IPS-15b (cell line): ENCODE data around the gene RANBP3L.

Source experiments
- H3K27me3 ChIP-seq: one replicate; pipeline ENCODE4 v1.6.1; 2013; ENCODE audit warnings: low read length; ENCODE audit not compliant: control insufficient read depth, insufficient read depth
- H3K36me3 ChIP-seq: one replicate; pipeline ENCODE4 v1.6.1; 2013; ENCODE audit warnings: low read length; ENCODE audit not compliant: control insufficient read depth, insufficient read depth
- H3K4me1 ChIP-seq: one replicate; pipeline ENCODE4 v1.6.1; 2013; ENCODE audit warnings: mild to moderate bottlenecking, low read length; ENCODE audit not compliant: control insufficient read depth, insufficient read depth
- H3K4me3 ChIP-seq: one replicate; pipeline ENCODE4 v1.5.1; 2013; ENCODE audit warnings: low read depth, low read length
- H3K9ac ChIP-seq: one replicate; pipeline ENCODE4 v1.6.1; 2013; ENCODE audit warnings: low read depth, mild to moderate bottlenecking, low read length
- H3K9me3 ChIP-seq: one replicate; pipeline ENCODE4 v1.6.1; 2013; ENCODE audit warnings: mild to moderate bottlenecking, low read length; ENCODE audit not compliant: control insufficient read depth, insufficient read depth

RANBP3L gene

GRCh38 chr5:36252722-36253365, 48.9 kb downstream of the RANBP3L start:
- no peak overlapping the region for H3K4me3 ChIP-seq
- H3K36me3 ChIP-seq = no peaks in the 10 kb centered on the region
- no peaks in the 10 kb centered on the region for H3K4me1 ChIP-seq
- no peaks in the 10 kb centered on the region for H3K9me3 ChIP-seq
- no peak overlapping the region for H3K9ac ChIP-seq
- H3K27me3 ChIP-seq = no peaks in the 10 kb centered on the region

- Histone ChIP-seq H3K4me3 (no peak overlapping the region), H3K4me1 (no peaks in the 10 kb centered on the region), H3K9ac (no peak overlapping the region), H3K9me3 (no peaks in the 10 kb centered on the region), H3K27me3 (no peaks in the 10 kb centered on the region), H3K36me3 (no peaks in the 10 kb centered on the region)
These were observed 50.5 kb downstream of the RANBP3L start for GRCh38 chr5:36251218-36251617.

GRCh38 chr5:36250427-36250826, 51.3 kb downstream of the RANBP3L start:
- Histone ChIP-seq H3K4me1 (no peaks in the 10 kb centered on the region), H3K9ac (no peak overlapping the region), H3K9me3 (no peaks in the 10 kb centered on the region), H3K27me3 (no peaks in the 10 kb centered on the region), H3K4me3 (no peak overlapping the region), H3K36me3 (no peaks in the 10 kb centered on the region)

GRCh38 chr5:36246036-36246800, 55.5 kb downstream of the RANBP3L start:
- Histone ChIP-seq H3K9me3 (no peaks in the 10 kb centered on the region), H3K27me3 (peaks cover 13% of the 10 kb centered on the region), H3K4me1 (peaks cover 3% of the 10 kb centered on the region), H3K4me3 (no peak overlapping the region), H3K36me3 (no peaks in the 10 kb centered on the region), H3K9ac (no peak overlapping the region)

- Histone ChIP-seq H3K9me3 (no peaks in the 10 kb centered on the region), H3K36me3 (no peaks in the 10 kb centered on the region), H3K4me3 (no peak overlapping the region), H3K4me1 (peaks cover 3% of the 10 kb centered on the region), H3K9ac (no peak overlapping the region), H3K27me3 (peaks cover 13% of the 10 kb centered on the region)
These were observed 57.6 kb downstream of the RANBP3L start for GRCh38 chr5:36244076-36244475.

- Histone ChIP-seq H3K4me1 (peaks cover 3% of the 10 kb centered on the region), H3K27me3 (peaks cover 13% of the 10 kb centered on the region), H3K9ac (no peak overlapping the region), H3K9me3 (no peaks in the 10 kb centered on the region), H3K36me3 (no peaks in the 10 kb centered on the region), H3K4me3 (no peak overlapping the region)
These were observed 58.0 kb downstream of the RANBP3L start for GRCh38 chr5:36243653-36244052.

- Histone ChIP-seq H3K9ac (no peak overlapping the region), H3K9me3 (no peaks in the 10 kb centered on the region), H3K36me3 (no peaks in the 10 kb centered on the region), H3K4me1 (peaks cover 7% of the 10 kb centered on the region), H3K4me3 (peak overlapping the region; percentile 12), H3K27me3 (peaks cover 13% of the 10 kb centered on the region)
These were observed 58.9 kb downstream of the RANBP3L start for GRCh38 chr5:36242534-36243485.

- Histone ChIP-seq H3K4me3 (peak within 1 kb of the TSS; percentile 80), H3K4me1 (peaks cover 7% of the 10 kb centered on the region), H3K27me3 (peaks cover 13% of the 10 kb centered on the region), H3K36me3 (no peaks in the 10 kb centered on the region), H3K9me3 (no peaks in the 10 kb centered on the region), H3K9ac (peak within 1 kb of the TSS; percentile 84)
These were observed 59.8 kb downstream of the RANBP3L start, which contains the start of gene NADK2 for GRCh38 chr5:36241631-36242533. TSS of gene NADK2 (minus strand) at chr5:36241925. CDS start at chr5:36241798, 127 bp downstream.

- H3K36me3 ChIP-seq = no peaks in the 10 kb centered on the region
- H3K9ac ChIP-seq = peak overlapping the region; percentile 71
- H3K4me3 ChIP-seq = peak overlapping the region; percentile 80
- H3K9me3 ChIP-seq = no peaks in the 10 kb centered on the region
- peaks cover 13% of the 10 kb centered on the region for H3K27me3 ChIP-seq
- H3K4me1 ChIP-seq = peaks cover 7% of the 10 kb centered on the region
These were observed 60.7 kb downstream of the RANBP3L start for GRCh38 chr5:36240779-36241630.
